Measurements from ENCODE around the gene SLC44A3.

- TF ChIP-seq CTCF (IDR thresholded peaks at IDR 0.05 in 4 of 5, conservative IDR thresholded peaks at IDR 0.05 in 1 of 5) (no peak), POLR2A (IDR thresholded peaks at IDR 0.05) (no peak)
These were observed 2.4 kb upstream of the SLC44A3 start for GRCh38 chr1:94817712-94818111.
